Stimulated activated CD4-positive, alpha-beta T cell treated with anti-CD3 and anti-CD28 coated beads, Interleukin-1b, Interleukin-23, amount 100 ng/mL, for 1 hour (primary cell): Measurements from ENCODE around the gene ITPR2.
"Not testable (repeated sequence)": the region's sequence is repeated elsewhere in the genome, so short reads cannot be mapped to it uniquely, and the experiment has no call there.

Experiments used
- DNase-seq, 2 donors: peaks; one replicate each; pipeline ENCODE4 v3.0.0-alpha.2; 2020; ENCODE audit warnings: low read depth in 2 of 2

The ITPR2 gene

GRCh38 chr12:26700430-26700829 lies 132.6 kb downstream of the ITPR2 start:
- DNase-seq: no peak

DNA sequence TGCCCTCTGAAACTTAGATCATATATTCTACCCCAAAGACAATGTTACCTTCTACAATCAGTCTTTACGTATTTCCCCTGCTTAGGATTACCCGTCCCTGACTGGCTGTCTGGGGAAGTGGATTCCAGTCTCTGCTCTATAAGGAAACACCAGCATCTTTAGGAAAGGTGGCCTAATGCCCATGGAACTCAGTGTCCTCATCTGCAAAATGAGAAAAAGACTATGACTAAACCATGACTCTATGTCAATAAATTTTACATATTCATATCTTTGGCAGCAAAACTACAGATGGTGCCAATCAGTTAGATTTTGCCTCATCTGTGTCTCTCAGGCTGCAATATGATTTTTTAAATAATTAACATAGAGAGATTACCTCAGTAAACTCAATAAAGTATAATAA lies 133.8 kb downstream of the ITPR2 start:
- DNase-seq: no peak

DNA sequence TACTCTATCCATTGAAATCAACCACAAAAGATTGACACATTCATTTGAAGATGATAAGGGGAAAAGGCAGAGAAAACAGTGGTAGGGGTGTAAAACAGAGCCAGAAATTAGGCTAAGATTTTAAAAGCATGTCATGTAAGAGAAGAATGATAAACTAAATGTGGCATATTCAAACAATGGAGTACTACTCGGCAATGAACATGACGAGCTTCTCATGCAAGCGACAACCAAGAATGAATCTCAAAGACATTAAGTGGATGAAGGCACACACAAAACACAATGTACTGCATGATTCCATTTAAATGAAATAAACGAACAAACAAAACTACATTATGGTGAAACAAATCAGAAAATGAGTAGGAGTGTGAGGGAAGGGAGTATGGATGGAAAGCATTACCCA lies 134.8 kb downstream of the ITPR2 start:
- no peak for DNase-seq

DNA sequence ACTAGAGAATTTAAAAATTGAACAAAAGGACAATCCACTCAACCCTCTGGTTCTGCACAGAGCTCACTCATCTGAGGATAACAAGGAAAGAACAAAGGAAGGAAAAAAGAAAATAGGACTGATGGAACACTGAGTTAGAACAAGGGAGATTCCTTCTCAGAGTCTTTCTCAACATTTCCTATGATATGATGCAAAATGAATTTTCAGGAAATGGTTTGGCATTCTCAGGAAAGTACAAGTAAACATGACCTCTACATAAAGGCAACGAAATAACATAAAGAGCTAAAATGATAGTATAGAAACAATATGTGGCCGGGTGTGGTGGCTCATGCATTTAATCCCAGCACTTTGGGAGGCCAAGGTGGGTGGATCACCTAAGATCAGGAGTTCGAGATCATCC lies 135.8 kb downstream of the ITPR2 start:
- no peak for DNase-seq

- DNase-seq: no peak
Observed at GRCh38 chr12:26696613-26697092, 136.3 kb downstream of the ITPR2 start.

GRCh38 chr12:26696048-26696612 lies 136.9 kb downstream of the ITPR2 start:
- no peak for DNase-seq

GRCh38 chr12:26694402-26694801 lies 138.6 kb downstream of the ITPR2 start:
- no peak for DNase-seq

- DNase-seq: no peak
Observed at GRCh38 chr12:26692407-26692806, 140.6 kb downstream of the ITPR2 start.

DNA sequence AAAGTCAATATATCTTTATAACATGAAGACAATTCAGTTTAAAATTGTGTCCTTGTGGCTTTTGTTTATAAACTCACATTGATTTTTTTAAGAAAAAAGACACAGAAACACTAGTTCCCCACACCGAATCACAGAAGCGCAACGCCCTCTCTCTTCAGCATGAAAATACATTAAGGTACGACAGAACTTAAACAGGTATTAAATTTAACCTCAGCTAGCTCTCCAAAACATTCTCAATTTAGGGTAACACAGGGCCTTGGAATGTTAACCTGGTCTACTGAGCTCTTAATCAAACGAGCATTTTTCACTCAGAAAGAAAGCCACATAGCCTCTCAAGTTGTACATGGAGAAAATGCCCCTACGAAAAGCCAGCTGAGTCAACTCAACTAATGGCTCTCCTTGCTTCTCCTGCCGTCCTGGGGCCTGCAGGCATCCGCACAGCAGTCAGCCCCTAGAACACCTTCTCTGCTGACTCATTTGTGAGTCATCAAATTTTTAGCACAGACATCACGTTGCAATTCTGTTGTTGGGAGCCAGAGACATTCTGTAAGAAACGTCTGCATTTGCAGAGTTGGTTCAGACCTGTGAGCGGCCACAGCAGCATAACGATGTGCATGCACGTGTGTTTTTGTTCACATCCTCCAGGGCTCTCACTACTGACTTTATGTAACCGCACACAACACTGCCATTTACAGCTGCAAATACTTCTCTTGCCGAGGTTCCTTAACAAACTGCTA lies 141.6 kb downstream of the ITPR2 start:
- no peak for DNase-seq

DNA sequence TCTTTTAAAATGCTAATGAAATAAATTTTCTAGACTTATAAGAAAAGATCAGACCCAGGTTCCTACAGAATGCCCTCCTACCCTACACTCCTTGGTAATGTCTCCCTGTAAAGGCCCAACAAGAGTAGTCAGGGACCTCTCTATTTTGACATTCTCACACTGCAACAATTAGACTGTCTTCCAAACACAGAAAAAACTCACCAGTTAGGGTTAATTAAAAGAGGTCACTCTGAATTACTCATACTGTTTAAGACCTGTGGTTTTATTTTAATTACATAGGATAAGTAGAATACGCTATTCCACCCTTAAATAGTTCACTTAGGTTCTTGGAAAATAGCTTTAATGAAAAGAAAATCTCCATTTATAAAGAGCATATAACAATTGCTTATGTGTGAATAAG lies 142.4 kb downstream of the ITPR2 start:
- no peak for DNase-seq

DNA sequence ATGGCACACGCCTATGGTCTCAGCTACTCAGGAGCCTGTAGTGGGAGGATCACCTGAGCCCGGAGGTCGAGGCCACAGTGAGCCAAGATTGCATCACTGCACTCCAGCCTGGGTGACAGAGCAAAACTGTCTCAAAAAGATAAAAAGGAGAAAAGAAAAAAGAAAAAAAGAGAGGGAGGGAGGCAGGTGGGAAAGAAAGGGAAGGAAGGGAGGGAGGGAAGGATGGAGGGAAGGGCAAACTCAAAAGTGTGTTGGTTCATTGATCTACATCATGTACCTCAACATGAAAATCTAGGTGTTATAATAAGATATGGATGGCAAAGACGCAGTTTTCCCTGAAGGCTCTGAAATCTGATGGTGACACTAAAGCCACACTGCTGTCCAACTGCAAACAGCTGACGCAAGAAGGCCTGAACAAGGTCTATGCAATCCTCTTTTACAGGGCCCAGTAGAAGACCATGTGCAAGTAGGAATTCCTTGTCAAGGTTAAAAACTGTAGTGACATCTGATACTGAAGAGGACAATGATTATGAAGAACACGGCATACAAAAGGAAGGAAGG lies 143.6 kb downstream of the ITPR2 start:
- no peak for DNase-seq

DNA sequence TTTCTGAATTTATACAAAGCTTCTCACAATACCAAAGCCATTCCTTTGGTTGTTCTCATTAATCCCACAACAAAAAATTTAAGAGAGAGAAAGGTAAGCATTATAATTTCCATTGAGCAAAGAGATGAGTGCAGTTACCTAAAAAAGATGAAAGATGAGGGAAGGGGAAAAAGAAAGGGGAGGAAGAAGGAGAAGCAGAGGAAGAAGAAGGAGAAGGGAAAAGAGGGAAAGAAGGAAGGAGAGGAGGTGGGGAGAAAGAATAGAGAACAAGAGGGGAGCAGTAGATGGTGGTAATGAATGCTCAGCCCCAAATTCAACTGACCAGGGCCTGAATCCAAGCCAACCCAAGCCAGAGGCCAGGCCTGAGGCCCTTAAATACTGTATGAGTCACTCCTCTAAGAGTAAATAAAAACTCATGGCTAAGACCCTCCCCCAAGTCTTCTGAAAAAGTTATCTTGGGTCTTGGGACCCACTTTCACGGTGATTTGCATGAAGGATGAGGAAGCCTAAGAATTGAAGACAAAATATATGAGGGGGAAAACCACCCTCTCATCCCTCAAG lies 144.6 kb downstream of the ITPR2 start:
- no peak for DNase-seq

GRCh38 chr12:26686408-26686807 lies 146.6 kb downstream of the ITPR2 start:
- DNase-seq: no peak

- DNase-seq: no peak
Observed at GRCh38 chr12:26684101-26684500, 148.9 kb downstream of the ITPR2 start.

- DNase-seq: no peak
Observed at GRCh38 chr12:26683443-26683842, 149.6 kb downstream of the ITPR2 start.

- DNase-seq: no peak
Observed at GRCh38 chr12:26680727-26681455, 152.1 kb downstream of the ITPR2 start.

- no peak for DNase-seq
Observed at GRCh38 chr12:26678697-26679660, 154.0 kb downstream of the ITPR2 start.

- DNase-seq: not testable (repeated sequence)
Observed at GRCh38 chr12:26671487-26671886, 161.5 kb downstream of the ITPR2 start.

- no peak for DNase-seq
Observed at GRCh38 chr12:26668847-26669246, 164.1 kb downstream of the ITPR2 start.

DNA sequence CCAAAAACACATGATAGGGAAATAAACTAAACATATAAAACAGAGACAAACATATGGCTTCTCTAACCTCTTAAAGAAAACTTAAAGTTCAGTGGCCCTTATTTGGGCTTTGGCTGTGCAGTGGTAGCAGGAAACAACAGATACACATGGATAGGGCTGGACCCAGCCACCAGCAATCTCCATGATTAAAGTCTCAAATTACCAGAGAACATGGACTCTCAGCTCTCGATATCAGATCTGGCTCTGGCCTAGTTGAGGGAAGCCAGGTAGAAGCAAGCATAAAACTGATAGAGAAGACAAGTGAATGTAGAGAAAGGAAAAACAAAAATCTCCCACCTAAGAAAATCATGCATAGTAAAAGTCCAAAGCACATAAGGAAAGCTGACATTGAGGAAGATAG lies 164.8 kb downstream of the ITPR2 start:
- no peak for DNase-seq

DNA sequence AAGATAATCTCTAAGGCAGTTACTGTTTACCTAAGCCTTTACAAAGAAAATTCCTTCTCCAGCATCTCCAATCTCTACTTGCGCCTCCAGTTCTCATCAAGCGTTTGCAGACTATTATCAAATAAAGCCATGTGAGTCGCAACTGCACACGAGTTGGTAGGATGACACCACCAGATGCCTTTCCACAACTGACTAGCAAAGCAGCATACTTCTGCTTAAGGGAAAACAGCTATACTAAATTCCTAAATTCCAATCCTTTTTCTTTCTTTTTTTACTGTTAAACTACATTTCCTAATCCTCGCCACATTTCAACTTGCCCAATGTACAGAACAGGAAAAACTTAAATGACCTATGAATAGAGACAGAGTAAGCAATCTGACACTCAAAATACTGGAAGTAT lies 166.7 kb downstream of the ITPR2 start:
- no peak for DNase-seq
